K562 (cell line): ENCODE results near the gene CAMK2A.

Experiments used
- BDP1 ChIP-seq: IDR thresholded peaks from 3 replicates; pipeline ENCODE4 v1.6.1; 2011; ENCODE audit not compliant: insufficient read length, insufficient read depth
- ESRRA ChIP-seq: fragments of 450-650 bp; IDR thresholded peaks from 2 replicates; pipeline ENCODE4 v1.6.1; 2014; ENCODE audit warnings: low read depth, mild to moderate bottlenecking, moderate library complexity, borderline replicate concordance
- MEF2A ChIP-seq: IDR thresholded peaks from 2 replicates; pipeline ENCODE4 v1.6.1; 2011; ENCODE audit warnings: low read depth, mild to moderate bottlenecking, low read length, moderate library complexity; ENCODE audit not compliant: control insufficient read depth
- RFX1 ChIP-seq: fragments of 450-650 bp; IDR thresholded peaks from 2 replicates; pipeline ENCODE4 v1.6.1; 2016; ENCODE audit warnings: mild to moderate bottlenecking, moderate library complexity
- STAG1 ChIP-seq: sonication (generic); formaldehyde crosslinking; IDR thresholded peaks from 2 replicates; pipeline ENCODE4 v1.5.0; 2020; ENCODE audit warnings: missing genetic modification reagents, borderline replicate concordance
- ZNF165 ChIP-seq: fragments of 250-450 bp; sonication (Bioruptor Pico); IDR thresholded peaks from 2 replicates; pipeline ENCODE4 v1.4.0; 2020; ENCODE audit warnings: borderline replicate concordance
- TF ChIP-seq, protein P1 (sequence below), 3 experiments: IDR thresholded peaks in 2 of 3; conservative IDR thresholded peaks in 1 of 3; 2 replicates each; pipeline ENCODE4 v1.5.1; 2011 to 2012; ENCODE audit warnings: low read length in 3 of 3, mild to moderate bottlenecking in 3 of 3, control low read depth in 2 of 3, improper control_type of control experiment in 1 of 3, inconsistent platforms in 1 of 3, low read depth in 1 of 3, mixed read lengths in 1 of 3, moderate library complexity in 1 of 3; ENCODE audit not compliant: insufficient read depth in 2 of 3
- TF ChIP-seq, protein P2 (sequence below): sonication (generic); formaldehyde crosslinking; IDR thresholded peaks from 2 replicates; pipeline ENCODE4 v1.8.0; 2023; ENCODE audit warnings: mild to moderate bottlenecking, missing genetic modification reagents
- TF ChIP-seq, protein P3 (sequence below): sonication (generic); formaldehyde crosslinking; IDR thresholded peaks from 2 replicates; pipeline ENCODE4 v1.8.0; 2022; ENCODE audit warnings: mild to moderate bottlenecking, low read depth, missing genetic modification reagents
- TF ChIP-seq, protein P4 (sequence below): sonication (generic); formaldehyde crosslinking; IDR thresholded peaks from 2 replicates; pipeline ENCODE4 v1.8.1; 2023; ENCODE audit warnings: mild to moderate bottlenecking, missing genetic modification reagents

DNA sequence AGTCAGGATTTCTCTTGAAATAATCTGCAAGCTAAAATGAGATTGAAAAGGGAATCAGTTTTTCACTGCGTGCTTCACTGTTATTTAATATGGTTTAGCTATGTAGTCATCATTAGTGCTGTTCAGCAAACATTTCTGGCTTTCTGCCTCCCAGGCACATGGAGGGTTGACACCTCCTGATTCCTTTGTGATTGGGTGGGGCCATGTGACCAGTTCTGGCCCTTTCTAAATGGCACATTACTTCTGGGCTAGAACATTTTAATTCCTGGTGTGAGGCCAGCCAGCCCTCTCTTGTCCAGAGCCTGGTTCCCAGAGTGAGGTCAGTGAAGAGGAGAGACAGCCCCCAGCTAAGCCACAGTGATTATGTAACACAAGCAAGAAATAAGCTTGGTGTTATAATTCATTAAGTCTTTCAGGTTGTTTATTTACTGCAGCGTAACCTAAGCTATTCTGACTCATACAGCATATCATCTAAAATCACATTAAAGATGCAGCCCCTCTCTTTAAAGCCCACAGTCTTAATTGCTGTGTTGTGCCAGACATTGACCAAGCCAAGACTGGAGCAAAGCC is 30.6 kb upstream of the CAMK2A start:
- TF ChIP-seq, protein P1, sequence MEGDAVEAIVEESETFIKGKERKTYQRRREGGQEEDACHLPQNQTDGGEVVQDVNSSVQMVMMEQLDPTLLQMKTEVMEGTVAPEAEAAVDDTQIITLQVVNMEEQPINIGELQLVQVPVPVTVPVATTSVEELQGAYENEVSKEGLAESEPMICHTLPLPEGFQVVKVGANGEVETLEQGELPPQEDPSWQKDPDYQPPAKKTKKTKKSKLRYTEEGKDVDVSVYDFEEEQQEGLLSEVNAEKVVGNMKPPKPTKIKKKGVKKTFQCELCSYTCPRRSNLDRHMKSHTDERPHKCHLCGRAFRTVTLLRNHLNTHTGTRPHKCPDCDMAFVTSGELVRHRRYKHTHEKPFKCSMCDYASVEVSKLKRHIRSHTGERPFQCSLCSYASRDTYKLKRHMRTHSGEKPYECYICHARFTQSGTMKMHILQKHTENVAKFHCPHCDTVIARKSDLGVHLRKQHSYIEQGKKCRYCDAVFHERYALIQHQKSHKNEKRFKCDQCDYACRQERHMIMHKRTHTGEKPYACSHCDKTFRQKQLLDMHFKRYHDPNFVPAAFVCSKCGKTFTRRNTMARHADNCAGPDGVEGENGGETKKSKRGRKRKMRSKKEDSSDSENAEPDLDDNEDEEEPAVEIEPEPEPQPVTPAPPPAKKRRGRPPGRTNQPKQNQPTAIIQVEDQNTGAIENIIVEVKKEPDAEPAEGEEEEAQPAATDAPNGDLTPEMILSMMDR (IDR thresholded peaks at IDR 0.05 in 2 of 3, conservative IDR thresholded peaks at IDR 0.05 in 1 of 3; ENCODE audit: insufficient read depth in 2 of 3, low read depth in 1 of 3, low read length in 3 of 3): no peak
- TF ChIP-seq ZNF165 (CRISPR knock-in tag) (no peak), ESRRA (no peak), STAG1 (CRISPR knock-in tag) (no peak), BDP1 (no peak), MEF2A (no peak), RFX1 (no peak)
- TF ChIP-seq, protein P2, sequence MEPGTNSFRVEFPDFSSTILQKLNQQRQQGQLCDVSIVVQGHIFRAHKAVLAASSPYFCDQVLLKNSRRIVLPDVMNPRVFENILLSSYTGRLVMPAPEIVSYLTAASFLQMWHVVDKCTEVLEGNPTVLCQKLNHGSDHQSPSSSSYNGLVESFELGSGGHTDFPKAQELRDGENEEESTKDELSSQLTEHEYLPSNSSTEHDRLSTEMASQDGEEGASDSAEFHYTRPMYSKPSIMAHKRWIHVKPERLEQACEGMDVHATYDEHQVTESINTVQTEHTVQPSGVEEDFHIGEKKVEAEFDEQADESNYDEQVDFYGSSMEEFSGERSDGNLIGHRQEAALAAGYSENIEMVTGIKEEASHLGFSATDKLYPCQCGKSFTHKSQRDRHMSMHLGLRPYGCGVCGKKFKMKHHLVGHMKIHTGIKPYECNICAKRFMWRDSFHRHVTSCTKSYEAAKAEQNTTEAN (CRISPR knock-in tag): no peak
- TF ChIP-seq, protein P3, sequence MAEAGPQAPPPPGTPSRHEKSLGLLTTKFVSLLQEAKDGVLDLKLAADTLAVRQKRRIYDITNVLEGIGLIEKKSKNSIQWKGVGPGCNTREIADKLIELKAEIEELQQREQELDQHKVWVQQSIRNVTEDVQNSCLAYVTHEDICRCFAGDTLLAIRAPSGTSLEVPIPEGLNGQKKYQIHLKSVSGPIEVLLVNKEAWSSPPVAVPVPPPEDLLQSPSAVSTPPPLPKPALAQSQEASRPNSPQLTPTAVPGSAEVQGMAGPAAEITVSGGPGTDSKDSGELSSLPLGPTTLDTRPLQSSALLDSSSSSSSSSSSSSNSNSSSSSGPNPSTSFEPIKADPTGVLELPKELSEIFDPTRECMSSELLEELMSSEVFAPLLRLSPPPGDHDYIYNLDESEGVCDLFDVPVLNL: no peak
- TF ChIP-seq, protein P4, sequence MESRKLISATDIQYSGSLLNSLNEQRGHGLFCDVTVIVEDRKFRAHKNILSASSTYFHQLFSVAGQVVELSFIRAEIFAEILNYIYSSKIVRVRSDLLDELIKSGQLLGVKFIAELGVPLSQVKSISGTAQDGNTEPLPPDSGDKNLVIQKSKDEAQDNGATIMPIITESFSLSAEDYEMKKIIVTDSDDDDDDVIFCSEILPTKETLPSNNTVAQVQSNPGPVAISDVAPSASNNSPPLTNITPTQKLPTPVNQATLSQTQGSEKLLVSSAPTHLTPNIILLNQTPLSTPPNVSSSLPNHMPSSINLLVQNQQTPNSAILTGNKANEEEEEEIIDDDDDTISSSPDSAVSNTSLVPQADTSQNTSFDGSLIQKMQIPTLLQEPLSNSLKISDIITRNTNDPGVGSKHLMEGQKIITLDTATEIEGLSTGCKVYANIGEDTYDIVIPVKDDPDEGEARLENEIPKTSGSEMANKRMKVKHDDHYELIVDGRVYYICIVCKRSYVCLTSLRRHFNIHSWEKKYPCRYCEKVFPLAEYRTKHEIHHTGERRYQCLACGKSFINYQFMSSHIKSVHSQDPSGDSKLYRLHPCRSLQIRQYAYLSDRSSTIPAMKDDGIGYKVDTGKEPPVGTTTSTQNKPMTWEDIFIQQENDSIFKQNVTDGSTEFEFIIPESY (CRISPR knock-in tag): no peak
